CD4-positive, alpha-beta T cell treated with Interleukin-10 for 1 hour (primary cell): Measurements from ENCODE around the gene DOCK6.
"Not testable (repeated sequence)": the region's sequence is repeated elsewhere in the genome, so short reads cannot be mapped to it uniquely, and the experiment has no call there.

Experiments
- DNase-seq: peaks from one replicate; pipeline ENCODE4 v3.0.0-alpha.2; 2020

DOCK6 gene

GRCh38 chr19:11195681-11196080 lies 66.6 kb downstream of the DOCK6 start:
- DNase-seq, result no peak

- DNase-seq, result no peak
Measured at GRCh38 chr19:11194656-11195558, 67.4 kb downstream of the DOCK6 start.

- DNase-seq, result no peak
Measured at GRCh38 chr19:11194173-11194572, 68.2 kb downstream of the DOCK6 start.

- no peak for DNase-seq
Measured at GRCh38 chr19:11192957-11193939, 69.1 kb downstream of the DOCK6 start.

GRCh38 chr19:11191934-11192333 lies 70.4 kb downstream of the DOCK6 start:
- DNase-seq, result no peak

GRCh38 chr19:11191273-11191755 lies 71.0 kb downstream of the DOCK6 start:
- DNase-seq, result no peak

- DNase-seq, result no peak
Measured at GRCh38 chr19:11190501-11190900, 71.8 kb downstream of the DOCK6 start.

GRCh38 chr19:11187441-11187840 lies 74.9 kb downstream of the DOCK6 start:
- no peak for DNase-seq

GRCh38 chr19:11182994-11183393 lies 79.3 kb downstream of the DOCK6 start:
- no peak for DNase-seq

- DNase-seq, result no peak
Measured at GRCh38 chr19:11181488-11181887, 80.8 kb downstream of the DOCK6 start.

GRCh38 chr19:11180975-11181374 lies 81.3 kb downstream of the DOCK6 start:
- not testable (repeated sequence) for DNase-seq

- no peak for DNase-seq
Measured at GRCh38 chr19:11180346-11180745, 82.0 kb downstream of the DOCK6 start.

GRCh38 chr19:11179716-11180297 lies 82.5 kb downstream of the DOCK6 start:
- DNase-seq, result no peak

- not testable (repeated sequence) for DNase-seq
Measured at GRCh38 chr19:11179145-11179465, 83.2 kb downstream of the DOCK6 start.

GRCh38 chr19:11177592-11177991 lies 84.7 kb downstream of the DOCK6 start:
- no peak for DNase-seq

- no peak for DNase-seq
Measured at GRCh38 chr19:11176466-11177193, 85.7 kb downstream of the DOCK6 start.

- no peak for DNase-seq
Measured at GRCh38 chr19:11175920-11176319, 86.4 kb downstream of the DOCK6 start.

- DNase-seq, result no peak
Measured at GRCh38 chr19:11174336-11174735, 88.0 kb downstream of the DOCK6 start.

- DNase-seq, result no peak
Measured at GRCh38 chr19:11173516-11174155, 88.7 kb downstream of the DOCK6 start.

GRCh38 chr19:11172576-11172975 lies 89.7 kb downstream of the DOCK6 start:
- DNase-seq, result no peak

- no peak for DNase-seq
Measured at GRCh38 chr19:11171144-11171543, 91.2 kb downstream of the DOCK6 start.
